PC-9 (cell line): Measurements from ENCODE around the gene PITPNC1. TPM values are rescaled to one million over a fixed set of nuclear protein-coding genes. Genes with fewer than 3 reads are reported as not detected.
A peak's percentile ranks its signal among the peaks of the same experiment; 100 is the strongest.

Experiments used
- BruUV-seq: library from RNA; stranded (reverse); fragments of 400-500 nt; replicated peaks from 2 replicates; lab custom pipeline; 2021; lab: Mats Ljungman, UMichigan
- CTCF ChIA-PET: fragments of 300-600 bp; sonication (Branson Sonifier 250); formaldehyde crosslinking; loops from one replicate; lab custom pipeline; 2022; ENCODE audit warnings: antibody characterized with exemption; lab: Charles Lee
- POLR2A ChIA-PET: fragments of 300-600 bp; sonication (Branson Sonifier 250); formaldehyde crosslinking; loops from one replicate; lab custom pipeline; 2022; ENCODE audit warnings: antibody characterized with exemption; ENCODE audit not compliant: unreplicated experiment; lab: Charles Lee
- DNase-seq, 2 experiments: peaks; one replicate each; pipeline versions ENCODE4 v3.0.0 to v3.0.0-alpha.2; 2015 to 2022; ENCODE audit warnings: mixed read lengths in 1 of 2
- H2AFZ ChIP-seq: fragments of 200-600 bp; sonication (generic); 2 replicates; pipeline ENCODE4 v1.8.1; 2017; ENCODE audit warnings: antibody characterized with exemption
- H3F3A ChIP-seq: fragments of 200-600 bp; sonication (generic); 2 replicates; pipeline ENCODE4 v1.8.1; 2017; ENCODE audit warnings: antibody characterized with exemption, mild to moderate bottlenecking, low read depth; ENCODE audit not compliant: insufficient read depth
- H3K27ac ChIP-seq: fragments of 200-600 bp; sonication (generic); 2 replicates; pipeline ENCODE4 v1.6.1; 2016; ENCODE audit warnings: mixed run types
- H3K27me3 ChIP-seq: fragments of 200-600 bp; sonication (generic); 2 replicates; pipeline ENCODE4 v1.6.1; 2016; ENCODE audit warnings: low read depth, mixed run types; ENCODE audit not compliant: insufficient read depth
- H3K36me3 ChIP-seq: fragments of 200-600 bp; sonication (generic); 2 replicates; pipeline ENCODE4 v1.6.1; 2016; ENCODE audit warnings: low read depth, mixed run types
- H3K4me1 ChIP-seq: fragments of 200-600 bp; sonication (generic); replicated peaks from 2 replicates; pipeline ENCODE4 v1.6.1; 2016; ENCODE audit warnings: mixed run types; ENCODE audit not compliant: insufficient read depth
- H3K4me2 ChIP-seq: fragments of 200-600 bp; sonication (generic); 2 replicates; pipeline ENCODE4 v1.6.1; 2017; ENCODE audit warnings: mixed run types
- H3K4me3 ChIP-seq: fragments of 200-600 bp; sonication (generic); 2 replicates; pipeline ENCODE4 v1.6.1; 2016; ENCODE audit warnings: mixed run types
- H3K79me2 ChIP-seq: fragments of 200-600 bp; sonication (generic); 2 replicates; pipeline ENCODE4 v1.6.1; 2017; ENCODE audit warnings: low read depth, mixed run types
- H3K9me2 ChIP-seq: fragments of 200-600 bp; sonication (generic); 2 replicates; pipeline ENCODE4 v1.8.1; 2017; ENCODE audit warnings: mild to moderate bottlenecking; ENCODE audit not compliant: insufficient read depth
- H3K9me3 ChIP-seq: fragments of 200-600 bp; sonication (generic); 2 replicates; pipeline ENCODE4 v1.8.1; 2016; ENCODE audit warnings: low read depth; ENCODE audit not compliant: insufficient read depth
- H4K20me1 ChIP-seq: fragments of 200-600 bp; sonication (generic); 2 replicates; pipeline ENCODE4 v1.8.1; 2017; ENCODE audit not compliant: insufficient read depth
- CTCF ChIP-seq: fragments of 200-600 bp; sonication (generic); conservative IDR thresholded peaks from 2 replicates; pipeline ENCODE4 v1.6.1; 2017; ENCODE audit warnings: mixed run types, antibody characterized with exemption, mild to moderate bottlenecking, moderate library complexity
- EZH2 ChIP-seq: fragments of 200-600 bp; sonication (generic); IDR thresholded peaks from 2 replicates; pipeline ENCODE4 v1.8.0; 2017; ENCODE audit warnings: antibody characterized with exemption, low read depth
- intact Hi-C: fragments of 100-400 bp; cut with micrococcal nuclease; formaldehyde crosslinking; loops from one replicate; pipeline ENCODE4 v1.10.0; 2022; ENCODE audit not compliant: unreplicated experiment
- total RNA-seq: library from RNA; stranded (reverse); gene quantifications from 2 replicates; pipeline ENCODE4 v1.2.3, GENCODE V29; 2021

Gene PITPNC1
- total RNA-seq, 1 experiment from 2014 or later: 6.0 TPM

- ChIA-PET CTCF (no interaction called here), POLR2A (no interaction called here)
- no peak overlapping the region for H3K27ac ChIP-seq
- DNase-seq: no peak
- H3F3A ChIP-seq: peaks cover 9% of the 10 kb centered on the region; the same call in 1 of the 2 replicates
- no peaks in the 10 kb centered on the region for H4K20me1 ChIP-seq
- no TSS peak for BruUV-seq
- no peak overlapping the region for H3K4me3 ChIP-seq
- H3K27me3 ChIP-seq: no peaks in the 10 kb centered on the region
- H3K9me3 ChIP-seq: no peaks in the 10 kb centered on the region
- H2AFZ ChIP-seq: no peak overlapping the region
- no peak for TF ChIP-seq EZH2
- no peak for TF ChIP-seq CTCF
- intact Hi-C loops: no loop called here
- H3K4me2 ChIP-seq: no peak overlapping the region
- no peaks in the 10 kb centered on the region for H3K9me2 ChIP-seq
- H3K36me3 ChIP-seq: no peaks in the 10 kb centered on the region
- peaks cover 8% of the 10 kb centered on the region for H3K4me1 ChIP-seq
- no peaks in the 10 kb centered on the region for H3K79me2 ChIP-seq
Measured at GRCh38 chr17:67489273-67489672, 112.2 kb downstream of the PITPNC1 start.

- Histone ChIP-seq H3K79me2 (no peaks in the 10 kb centered on the region), H3K4me2 (peak overlapping the region; percentile 84), H3K36me3 (no peaks in the 10 kb centered on the region), H3F3A (peaks cover 9% of the 10 kb centered on the region; the same call in 1 of the 2 replicates), H2AFZ (peak overlapping the region; percentile 73), H3K27ac (no peak overlapping the region), H3K4me3 (peak overlapping the region; percentile 50; the same call in 1 of the 2 replicates), H3K9me3 (no peaks in the 10 kb centered on the region), H3K27me3 (no peaks in the 10 kb centered on the region), H3K9me2 (no peaks in the 10 kb centered on the region), H3K4me1 (peaks cover 8% of the 10 kb centered on the region), H4K20me1 (no peaks in the 10 kb centered on the region)
- CTCF ChIA-PET: interaction anchor here (0.8 to 1.3 kb wide), 2 partner anchors 16 to 115 kb away, joined by 3 to 7 read pairs; no protein-coding TSS in a partner anchor
- BruUV-seq: no TSS peak
- POLR2A ChIA-PET: interaction anchor here (0.6 kb wide), 1 partner anchor 526 kb away, joined by 12 read pairs; no protein-coding TSS in a partner anchor
- TF ChIP-seq EZH2 (no peak), CTCF (no peak)
- intact Hi-C loops: loop anchor here (5.0 kb wide), 1 partner anchor 112 kb away; no protein-coding TSS in a partner anchor
- no peak for DNase-seq
Measured at GRCh38 chr17:67490471-67490870, 113.4 kb downstream of the PITPNC1 start.

GRCh38 chr17:67491009-67491680 lies 114.1 kb downstream of the PITPNC1 start:
- no peaks in the 10 kb centered on the region for H3K27me3 ChIP-seq
- peak overlapping the region; percentile 84 for H3K4me2 ChIP-seq
- H3K4me1 ChIP-seq: peaks cover 8% of the 10 kb centered on the region
- H3K9me2 ChIP-seq: no peaks in the 10 kb centered on the region
- H3K9me3 ChIP-seq: no peaks in the 10 kb centered on the region
- ChIA-PET POLR2A (no interaction called here), CTCF (interaction anchor here (0.6 to 1.3 kb wide), 3 partner anchors 16 to 116 kb away, joined by 3 to 12 read pairs (median 7); no protein-coding TSS in a partner anchor)
- H3F3A ChIP-seq: peaks cover 9% of the 10 kb centered on the region; the same call in 1 of the 2 replicates
- no peaks in the 10 kb centered on the region for H4K20me1 ChIP-seq
- peak overlapping the region; percentile 73 for H2AFZ ChIP-seq
- peak; percentile 77 to 83 for DNase-seq
- BruUV-seq: no TSS peak
- H3K79me2 ChIP-seq: no peaks in the 10 kb centered on the region
- intact Hi-C loops: loop anchor here (5.0 kb wide), 1 partner anchor 111 kb away; no protein-coding TSS in a partner anchor
- peak overlapping the region; percentile 50; the same call in 1 of the 2 replicates for H3K4me3 ChIP-seq
- no peak for TF ChIP-seq EZH2
- TF ChIP-seq CTCF: no peak
- no peaks in the 10 kb centered on the region for H3K36me3 ChIP-seq
- no peak overlapping the region for H3K27ac ChIP-seq
